HepG2 (cell line): ENCODE results near the gene TTLL6. TPM values are rescaled to one million over a fixed set of nuclear protein-coding genes. Genes with fewer than 3 reads are reported as not detected.

ENCODE experiments used
- KAT2B ChIP-seq: fragments of 150-350 bp; IDR thresholded peaks from 2 replicates; pipeline ENCODE4 v1.6.1; 2014; ENCODE audit warnings: low read depth, low read length, borderline replicate concordance
- LCORL ChIP-seq, 2 experiments: fragments of 450-650 bp in 1 of 2; sonication (generic) in 1 of 2; formaldehyde crosslinking in 1 of 2; IDR thresholded peaks; 2 replicates each; pipeline versions ENCODE4 v1.5.0 to v1.6.1; 2017 to 2020; ENCODE audit warnings: antibody characterized with exemption in 1 of 2, missing genetic modification reagents in 1 of 2
- NR2F1 ChIP-seq, 2 experiments: fragments of 450-650 bp in 1 of 2; formaldehyde crosslinking in 1 of 2; IDR thresholded peaks; 2 replicates each; pipeline versions ENCODE4 v1.5.0 to v1.6.1; 2016 to 2020; ENCODE audit warnings: mild to moderate bottlenecking in 1 of 2, missing compliant biosample characterization in 1 of 2, missing genetic modification reagents in 1 of 2, moderate library complexity in 1 of 2
- RFX1 ChIP-seq: fragments of 450-650 bp; IDR thresholded peaks from 2 replicates; pipeline ENCODE4 v1.6.1; 2017
- SAP130 ChIP-seq: IDR thresholded peaks from 2 replicates; pipeline ENCODE4 v1.6.1; 2016; ENCODE audit warnings: low read depth
- SIX4 ChIP-seq: sonication (generic); formaldehyde crosslinking; IDR thresholded peaks from 2 replicates; pipeline ENCODE4 v1.4.0; 2020; ENCODE audit warnings: missing genetic modification reagents
- SUZ12 ChIP-seq: fragments of 150-350 bp; IDR thresholded peaks from 2 replicates; pipeline ENCODE4 v1.6.1; 2014; ENCODE audit warnings: low read depth, low read length
- TBX3 ChIP-seq: fragments of 450-650 bp; IDR thresholded peaks from 2 replicates; pipeline ENCODE4 v1.6.1; 2017; ENCODE audit warnings: antibody characterized with exemption, mild to moderate bottlenecking, inconsistent platforms, borderline replicate concordance
- ZFP41 ChIP-seq: sonication (generic); formaldehyde crosslinking; IDR thresholded peaks from 2 replicates; pipeline ENCODE4 v1.4.0; 2020; ENCODE audit warnings: mild to moderate bottlenecking, missing genetic modification reagents, borderline replicate concordance
- ZNF773 ChIP-seq: sonication (generic); formaldehyde crosslinking; IDR thresholded peaks from 2 replicates; pipeline ENCODE4 v1.4.0; 2020; ENCODE audit warnings: missing genetic modification reagents, borderline replicate concordance
- ZSCAN21 ChIP-seq: sonication (generic); formaldehyde crosslinking; IDR thresholded peaks from 2 replicates; pipeline ENCODE4 v1.8.0; 2022; ENCODE audit warnings: mild to moderate bottlenecking, missing genetic modification reagents, moderate library complexity, borderline replicate concordance
- polyA plus RNA-seq, 8 experiments: library from polyadenylated mRNA; depleted of rRNA in 3 of 8; stranded (reverse) in 7 of 8; unstranded in 1 of 8; fragments of >200 nt; fragmentation: Illumina TruSeq in 4 of 8; extraction: Trizol in 4 of 8; gene quantifications; 2 replicates each; pipeline versions ENCODE4 v1.2.1 to v1.2.3, GENCODE V29; 2011 to 2016; ENCODE audit warnings: low read depth in 4 of 8, missing spikeins in 1 of 8, mixed read lengths in 1 of 8; ENCODE audit not compliant: insufficient read depth in 1 of 8
- total RNA-seq, 5 experiments: library from RNA; depleted of rRNA; stranded (reverse); fragments of >200 nt; fragmentation: Illumina TruSeq; extraction: Trizol; gene quantifications; 2 replicates each; pipeline ENCODE4 v1.2.3, GENCODE V29; 2016; ENCODE audit warnings: low read depth in 1 of 5
- TF ChIP-seq, protein P1 (sequence below): sonication (generic); formaldehyde crosslinking; IDR thresholded peaks from 2 replicates; pipeline ENCODE4 v1.4.0; 2020; ENCODE audit warnings: missing genetic modification reagents
- TF ChIP-seq, protein P2 (sequence below): sonication (generic); formaldehyde crosslinking; conservative IDR thresholded peaks from 2 replicates; pipeline ENCODE4 v1.8.0; 2022; ENCODE audit warnings: missing genetic modification reagents
- TF ChIP-seq, protein P3 (sequence below): sonication (generic); formaldehyde crosslinking; IDR thresholded peaks from 2 replicates; pipeline ENCODE4 v1.4.0; 2020; ENCODE audit warnings: missing genetic modification reagents
- TF ChIP-seq, protein P4 (sequence below): sonication (generic); formaldehyde crosslinking; IDR thresholded peaks from 2 replicates; pipeline ENCODE4 v1.8.1; 2023; ENCODE audit warnings: mild to moderate bottlenecking, moderate library complexity, missing genetic modification reagents
- TF ChIP-seq, protein P5 (sequence below): sonication (generic); formaldehyde crosslinking; IDR thresholded peaks from 2 replicates; pipeline ENCODE4 v1.4.0; 2020; ENCODE audit warnings: missing genetic modification reagents; ENCODE audit errors: not compliant biosample characterization
- TF ChIP-seq, protein P6 (sequence below): IDR thresholded peaks from 2 replicates; pipeline ENCODE4 v1.6.1; 2012; ENCODE audit warnings: inconsistent platforms

Gene TTLL6
- total and polyA plus RNA-seq, 2 of the 13 experiments (the other 11 are each of a cell fraction or from before 2014, with no cell fraction given): 0.04 to 0.08 TPM

DNA sequence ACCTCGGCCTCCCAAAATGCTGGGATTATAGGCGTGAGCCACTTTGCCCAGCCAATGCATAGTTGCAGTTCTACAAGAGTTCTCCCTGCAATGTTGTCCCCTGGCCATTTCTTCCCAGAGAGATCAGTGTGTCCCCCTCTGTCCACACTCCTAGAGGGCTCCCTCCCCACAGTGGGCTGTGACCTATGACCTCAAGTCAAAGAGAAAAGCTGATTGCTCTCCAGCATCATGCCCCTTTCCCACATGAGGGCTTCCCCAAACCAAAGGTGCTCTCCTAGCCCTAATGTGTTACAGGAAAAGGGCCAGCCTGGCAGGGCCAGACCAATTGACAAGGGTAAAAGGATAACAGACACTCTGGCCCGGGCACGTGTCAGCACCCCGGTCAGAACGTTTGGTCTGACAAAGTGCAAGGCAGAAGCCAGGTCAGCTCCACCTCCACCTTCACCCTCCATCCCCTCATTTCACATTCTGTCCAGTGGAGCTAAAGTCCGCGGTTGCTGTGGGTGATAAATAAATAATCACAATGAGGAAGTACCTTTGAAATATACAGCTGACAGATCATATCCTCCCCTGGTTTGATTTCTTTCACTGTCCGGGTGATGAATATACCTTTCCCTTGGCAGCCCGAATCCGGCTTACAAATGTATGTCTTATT, 17.8 kb downstream of the TTLL6 start (continued):
- TF ChIP-seq, protein P1, sequence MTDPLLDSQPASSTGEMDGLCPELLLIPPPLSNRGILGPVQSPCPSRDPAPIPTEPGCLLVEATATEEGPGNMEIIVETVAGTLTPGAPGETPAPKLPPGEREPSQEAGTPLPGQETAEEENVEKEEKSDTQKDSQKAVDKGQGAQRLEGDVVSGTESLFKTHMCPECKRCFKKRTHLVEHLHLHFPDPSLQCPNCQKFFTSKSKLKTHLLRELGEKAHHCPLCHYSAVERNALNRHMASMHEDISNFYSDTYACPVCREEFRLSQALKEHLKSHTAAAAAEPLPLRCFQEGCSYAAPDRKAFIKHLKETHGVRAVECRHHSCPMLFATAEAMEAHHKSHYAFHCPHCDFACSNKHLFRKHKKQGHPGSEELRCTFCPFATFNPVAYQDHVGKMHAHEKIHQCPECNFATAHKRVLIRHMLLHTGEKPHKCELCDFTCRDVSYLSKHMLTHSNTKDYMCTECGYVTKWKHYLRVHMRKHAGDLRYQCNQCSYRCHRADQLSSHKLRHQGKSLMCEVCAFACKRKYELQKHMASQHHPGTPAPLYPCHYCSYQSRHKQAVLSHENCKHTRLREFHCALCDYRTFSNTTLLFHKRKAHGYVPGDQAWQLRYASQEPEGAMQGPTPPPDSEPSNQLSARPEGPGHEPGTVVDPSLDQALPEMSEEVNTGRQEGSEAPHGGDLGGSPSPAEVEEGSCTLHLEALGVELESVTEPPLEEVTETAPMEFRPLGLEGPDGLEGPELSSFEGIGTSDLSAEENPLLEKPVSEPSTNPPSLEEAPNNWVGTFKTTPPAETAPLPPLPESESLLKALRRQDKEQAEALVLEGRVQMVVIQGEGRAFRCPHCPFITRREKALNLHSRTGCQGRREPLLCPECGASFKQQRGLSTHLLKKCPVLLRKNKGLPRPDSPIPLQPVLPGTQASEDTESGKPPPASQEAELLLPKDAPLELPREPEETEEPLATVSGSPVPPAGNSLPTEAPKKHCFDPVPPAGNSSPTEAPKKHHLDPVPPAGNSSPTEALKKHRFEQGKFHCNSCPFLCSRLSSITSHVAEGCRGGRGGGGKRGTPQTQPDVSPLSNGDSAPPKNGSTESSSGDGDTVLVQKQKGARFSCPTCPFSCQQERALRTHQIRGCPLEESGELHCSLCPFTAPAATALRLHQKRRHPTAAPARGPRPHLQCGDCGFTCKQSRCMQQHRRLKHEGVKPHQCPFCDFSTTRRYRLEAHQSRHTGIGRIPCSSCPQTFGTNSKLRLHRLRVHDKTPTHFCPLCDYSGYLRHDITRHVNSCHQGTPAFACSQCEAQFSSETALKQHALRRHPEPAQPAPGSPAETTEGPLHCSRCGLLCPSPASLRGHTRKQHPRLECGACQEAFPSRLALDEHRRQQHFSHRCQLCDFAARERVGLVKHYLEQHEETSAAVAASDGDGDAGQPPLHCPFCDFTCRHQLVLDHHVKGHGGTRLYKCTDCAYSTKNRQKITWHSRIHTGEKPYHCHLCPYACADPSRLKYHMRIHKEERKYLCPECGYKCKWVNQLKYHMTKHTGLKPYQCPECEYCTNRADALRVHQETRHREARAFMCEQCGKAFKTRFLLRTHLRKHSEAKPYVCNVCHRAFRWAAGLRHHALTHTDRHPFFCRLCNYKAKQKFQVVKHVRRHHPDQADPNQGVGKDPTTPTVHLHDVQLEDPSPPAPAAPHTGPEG: no peak
- peak; percentile 67; the same call in 1 of the 2 replicates for TF ChIP-seq RFX1
- 0 out of 2 replicates have a peak, but pooled peaks have one; percentile 34 for TF ChIP-seq ZSCAN21 (CRISPR knock-in tag)
- TF ChIP-seq, protein P2, sequence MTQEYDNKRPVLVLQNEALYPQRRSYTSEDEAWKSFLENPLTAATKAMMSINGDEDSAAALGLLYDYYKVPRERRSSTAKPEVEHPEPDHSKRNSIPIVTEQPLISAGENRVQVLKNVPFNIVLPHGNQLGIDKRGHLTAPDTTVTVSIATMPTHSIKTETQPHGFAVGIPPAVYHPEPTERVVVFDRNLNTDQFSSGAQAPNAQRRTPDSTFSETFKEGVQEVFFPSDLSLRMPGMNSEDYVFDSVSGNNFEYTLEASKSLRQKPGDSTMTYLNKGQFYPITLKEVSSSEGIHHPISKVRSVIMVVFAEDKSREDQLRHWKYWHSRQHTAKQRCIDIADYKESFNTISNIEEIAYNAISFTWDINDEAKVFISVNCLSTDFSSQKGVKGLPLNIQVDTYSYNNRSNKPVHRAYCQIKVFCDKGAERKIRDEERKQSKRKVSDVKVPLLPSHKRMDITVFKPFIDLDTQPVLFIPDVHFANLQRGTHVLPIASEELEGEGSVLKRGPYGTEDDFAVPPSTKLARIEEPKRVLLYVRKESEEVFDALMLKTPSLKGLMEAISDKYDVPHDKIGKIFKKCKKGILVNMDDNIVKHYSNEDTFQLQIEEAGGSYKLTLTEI (CRISPR knock-in tag): no peak
- no peak for TF ChIP-seq SUZ12
- TF ChIP-seq ZFP41: no peak
- TF ChIP-seq NR2F1 (CRISPR knock-in tag; IDR thresholded peaks at IDR 0.05): peak in 1 of 2 experiments; percentile 48; a peak in 1 of 4 replicates
- peak; percentile 37; the same call in 1 of the 2 replicates for TF ChIP-seq SIX4 (CRISPR knock-in tag)
- TF ChIP-seq, protein P3, sequence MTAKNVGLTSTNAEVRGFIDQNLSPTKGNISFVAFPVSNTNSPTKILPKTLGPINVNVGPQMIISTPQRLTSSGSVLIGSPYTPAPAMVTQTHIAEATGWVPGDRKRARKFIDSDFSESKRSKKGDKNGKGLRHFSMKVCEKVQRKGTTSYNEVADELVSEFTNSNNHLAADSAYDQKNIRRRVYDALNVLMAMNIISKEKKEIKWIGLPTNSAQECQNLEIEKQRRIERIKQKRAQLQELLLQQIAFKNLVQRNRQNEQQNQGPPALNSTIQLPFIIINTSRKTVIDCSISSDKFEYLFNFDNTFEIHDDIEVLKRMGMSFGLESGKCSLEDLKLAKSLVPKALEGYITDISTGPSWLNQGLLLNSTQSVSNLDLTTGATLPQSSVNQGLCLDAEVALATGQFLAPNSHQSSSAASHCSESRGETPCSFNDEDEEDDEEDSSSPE (CRISPR knock-in tag): peak; percentile 50; the same call in 1 of the 2 replicates
- no peak for TF ChIP-seq KAT2B
- no peak for TF ChIP-seq LCORL (IDR thresholded peaks at IDR 0.05)
- TF ChIP-seq LCORL (CRISPR knock-in tag; IDR thresholded peaks at IDR 0.05): peak; percentile 84
- TF ChIP-seq, protein P4, sequence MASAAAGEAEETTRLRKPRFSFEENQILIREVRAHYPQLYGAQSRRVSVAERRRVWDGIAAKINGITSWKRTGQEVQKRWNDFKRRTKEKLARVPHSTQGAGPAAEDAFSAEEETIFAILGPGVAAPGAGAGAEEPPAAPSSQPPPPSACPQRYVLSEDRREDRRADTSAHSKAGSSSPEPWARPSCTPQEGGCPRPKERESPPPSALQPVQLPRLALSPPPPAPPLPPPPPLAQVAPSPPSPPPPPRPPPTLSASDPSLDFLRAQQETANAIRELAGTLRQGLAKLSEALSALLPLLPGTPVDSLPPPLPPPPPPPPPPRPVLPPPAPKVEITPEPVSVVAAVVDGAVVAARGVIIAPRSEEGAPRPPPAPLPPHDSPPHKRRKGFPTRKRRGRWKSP (CRISPR knock-in tag): 0 out of 2 replicates have a peak, but pooled peaks have one; percentile 41
- TF ChIP-seq, protein P5, sequence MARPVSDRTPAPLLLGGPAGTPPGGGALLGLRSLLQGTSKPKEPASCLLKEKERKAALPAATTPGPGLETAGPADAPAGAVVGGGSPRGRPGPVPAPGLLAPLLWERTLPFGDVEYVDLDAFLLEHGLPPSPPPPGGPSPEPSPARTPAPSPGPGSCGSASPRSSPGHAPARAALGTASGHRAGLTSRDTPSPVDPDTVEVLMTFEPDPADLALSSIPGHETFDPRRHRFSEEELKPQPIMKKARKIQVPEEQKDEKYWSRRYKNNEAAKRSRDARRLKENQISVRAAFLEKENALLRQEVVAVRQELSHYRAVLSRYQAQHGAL (CRISPR knock-in tag): no peak
- TF ChIP-seq TBX3: peak; percentile 47; the same call in 1 of the 2 replicates
- no peak for TF ChIP-seq ZNF773 (CRISPR knock-in tag)
- TF ChIP-seq SAP130 (CRISPR knock-in tag): no peak
- TF ChIP-seq, protein P6, sequence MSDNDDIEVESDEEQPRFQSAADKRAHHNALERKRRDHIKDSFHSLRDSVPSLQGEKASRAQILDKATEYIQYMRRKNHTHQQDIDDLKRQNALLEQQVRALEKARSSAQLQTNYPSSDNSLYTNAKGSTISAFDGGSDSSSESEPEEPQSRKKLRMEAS: peak; percentile 85
